Stimulated activated CD8-positive, alpha-beta memory T cell treated with anti-CD3 and anti-CD28 coated beads, Interleukin-7, amount 100 ng/mL, for 48 hours (primary cell): ENCODE results near the gene ZMYND8.
"Not testable (repeated sequence)": the region's sequence is repeated elsewhere in the genome, so short reads cannot be mapped to it uniquely, and the experiment has no call there.

ENCODE experiments used
- DNase-seq, 2 donors: peaks; one replicate each; pipeline ENCODE4 v3.0.0-alpha.2; 2020; ENCODE audit warnings: low read depth in 1 of 2; ENCODE audit errors: extremely low read depth in 1 of 2

Gene ZMYND8

GRCh38 chr20:47187450-47188195 is 168.9 kb downstream of the ZMYND8 start:
- no peak for DNase-seq

DNA sequence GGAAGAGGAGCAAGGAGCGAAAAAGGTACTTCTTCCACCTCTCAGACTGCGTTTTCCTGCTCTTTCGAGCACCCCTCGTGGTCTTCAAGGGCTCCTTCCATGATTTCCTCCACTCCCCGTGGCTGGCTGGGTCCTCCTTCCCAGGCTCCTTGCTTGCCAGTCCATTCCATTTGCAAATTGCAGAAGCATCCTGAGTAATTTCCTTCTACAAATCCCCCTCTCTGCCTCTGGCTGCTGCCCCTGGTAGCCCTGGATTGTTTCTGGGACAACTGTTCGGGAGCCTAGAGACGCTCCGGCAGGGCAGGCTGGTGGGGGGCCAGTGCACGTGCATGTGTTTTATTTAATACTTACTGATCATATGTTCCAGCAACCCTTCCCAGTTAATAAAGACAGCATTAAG is 173.1 kb downstream of the ZMYND8 start:
- DNase-seq: no peak

GRCh38 chr20:47181056-47181862 is 175.2 kb downstream of the ZMYND8 start:
- DNase-seq: peak in 1 of 2 donors; percentile 25

DNA sequence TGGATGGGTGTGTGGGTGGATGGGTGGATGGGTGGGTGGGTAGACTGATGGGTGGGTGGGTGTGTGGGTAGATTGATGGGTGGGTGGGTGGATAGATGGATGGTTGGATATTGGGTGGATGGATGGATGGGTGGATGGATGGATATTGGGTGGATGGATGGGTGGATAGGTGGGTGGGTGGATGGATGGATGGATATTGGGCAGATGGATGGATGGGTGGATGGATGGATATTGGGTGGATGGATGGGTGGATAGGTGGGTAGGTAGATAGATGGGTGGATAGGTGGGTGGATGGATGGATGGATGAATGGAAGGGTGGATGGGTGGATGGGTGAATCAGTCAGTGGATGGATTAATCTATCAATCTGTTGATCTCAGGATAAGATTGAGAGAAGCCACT is 177.2 kb downstream of the ZMYND8 start:
- DNase-seq: no peak

DNA sequence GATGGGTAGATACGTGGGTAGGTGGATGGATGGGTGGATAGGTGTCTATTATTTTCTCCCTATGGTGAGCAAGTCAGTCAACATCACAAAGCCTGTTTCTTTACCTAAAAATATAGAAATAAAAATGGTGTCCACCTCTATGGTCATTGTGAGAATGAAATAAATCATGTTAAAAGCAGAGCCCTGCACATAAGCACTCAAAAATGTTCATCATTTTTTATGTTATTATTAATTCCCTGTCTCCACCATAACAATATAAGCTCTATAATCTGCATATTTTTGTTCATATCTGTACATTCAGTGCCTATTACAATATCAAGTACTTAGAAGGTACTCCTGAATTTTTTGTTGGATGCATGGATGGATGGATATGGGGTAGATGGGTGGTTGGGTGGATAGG is 177.6 kb downstream of the ZMYND8 start:
- no peak for DNase-seq

- no peak for DNase-seq
Observed at GRCh38 chr20:47178277-47178676, 178.2 kb downstream of the ZMYND8 start.

- DNase-seq: not testable (repeated sequence)
Observed at GRCh38 chr20:47176217-47176616, 180.3 kb downstream of the ZMYND8 start.

DNA sequence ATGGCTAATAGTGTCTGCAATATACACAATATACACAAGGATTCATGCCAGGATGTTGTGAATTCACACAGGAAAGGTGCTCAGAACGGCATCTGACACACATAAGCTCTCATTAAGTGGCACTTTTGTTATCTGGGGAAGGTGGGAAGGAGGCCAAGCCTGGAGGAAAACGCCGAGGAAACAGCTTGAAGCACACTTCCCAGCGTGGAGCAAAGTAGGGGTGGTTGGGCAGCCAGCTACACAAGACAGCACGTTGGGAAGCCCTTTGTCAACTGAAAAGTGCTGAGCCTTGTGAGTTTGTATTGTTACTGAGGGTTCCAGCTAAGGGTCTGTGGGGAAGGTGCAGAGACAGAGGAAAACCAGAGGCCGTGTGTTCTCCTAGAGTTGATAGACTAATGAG is 181.0 kb downstream of the ZMYND8 start:
- DNase-seq: no peak

DNA sequence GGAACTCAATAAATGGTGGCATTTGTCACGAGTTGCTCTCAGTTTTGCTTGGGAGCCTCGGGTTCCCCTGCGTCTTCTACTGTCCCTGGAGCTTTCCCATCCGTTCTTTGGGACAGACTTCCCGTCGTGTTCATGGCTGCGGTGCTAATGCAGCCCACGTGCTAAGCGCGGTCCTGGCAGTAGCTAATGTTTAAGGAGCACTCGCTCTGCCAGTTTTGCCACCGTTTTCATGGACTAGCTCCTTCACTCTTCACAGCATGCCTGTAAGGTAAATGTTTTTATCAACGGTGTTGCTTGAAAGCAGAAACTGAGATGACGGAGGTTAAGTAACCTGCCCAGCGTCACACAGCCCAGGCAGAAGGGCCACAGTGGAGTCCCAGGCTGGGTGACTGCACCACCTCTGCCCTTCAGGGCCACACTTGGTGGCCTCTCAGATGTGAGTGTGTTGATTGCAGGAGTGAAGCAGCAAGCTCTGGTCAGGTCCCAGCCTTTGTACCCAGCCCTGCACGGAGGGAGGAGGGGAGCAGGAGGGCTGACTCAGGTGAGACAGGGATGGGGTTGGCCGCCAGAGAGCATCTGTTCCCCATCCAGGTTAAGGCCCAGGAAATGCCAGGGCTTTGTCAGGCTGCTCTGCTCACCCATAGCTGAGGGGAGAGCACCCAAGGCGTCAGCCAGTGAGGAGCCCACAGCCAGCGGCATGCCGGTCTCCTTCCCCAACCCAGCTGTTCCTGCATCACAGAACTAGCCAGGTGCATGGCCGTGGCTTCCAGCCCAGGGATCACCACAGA is 181.8 kb downstream of the ZMYND8 start:
- no peak for DNase-seq

GRCh38 chr20:47173596-47174216 is 182.8 kb downstream of the ZMYND8 start:
- DNase-seq: no peak

DNA sequence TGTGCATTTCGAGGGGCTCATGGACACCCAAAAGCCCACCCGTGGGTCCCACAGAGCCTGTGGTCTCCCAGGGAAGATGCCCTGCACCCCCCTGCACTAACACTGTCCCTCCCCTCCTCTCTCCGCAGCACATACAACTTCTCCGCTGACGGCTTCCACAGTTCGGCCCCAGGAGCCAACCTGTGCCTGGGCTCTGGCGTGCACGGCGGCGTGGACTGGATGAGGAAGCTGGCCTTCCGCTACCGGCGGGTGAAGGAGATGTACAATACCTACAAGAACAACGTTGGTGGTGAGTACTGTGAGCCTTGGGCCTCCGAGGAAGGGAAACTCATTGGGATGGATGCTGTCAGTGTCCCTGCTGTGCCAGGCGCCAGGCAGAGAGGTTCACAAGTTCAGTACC is 183.9 kb downstream of the ZMYND8 start:
- no peak for DNase-seq

DNA sequence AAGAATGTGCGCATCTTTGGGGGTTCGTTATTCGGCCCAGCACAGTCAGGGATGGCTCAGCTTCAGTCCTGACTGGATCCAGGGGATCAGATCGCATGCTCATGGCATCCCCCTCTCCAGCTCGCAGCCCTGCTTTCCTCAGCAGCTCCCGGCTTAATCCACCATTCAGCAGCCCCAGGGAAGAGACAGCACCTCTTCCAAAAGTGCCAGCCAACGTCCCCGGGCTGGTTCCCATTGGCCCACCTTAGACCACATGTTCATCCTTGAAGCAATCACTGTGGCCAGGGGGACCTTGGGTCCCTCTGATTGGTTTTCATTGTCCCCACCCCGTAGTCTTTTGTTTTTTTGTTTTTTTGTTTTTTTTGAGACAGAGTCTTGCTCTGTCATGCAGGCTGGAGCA is 188.7 kb downstream of the ZMYND8 start:
- no peak for DNase-seq

DNA sequence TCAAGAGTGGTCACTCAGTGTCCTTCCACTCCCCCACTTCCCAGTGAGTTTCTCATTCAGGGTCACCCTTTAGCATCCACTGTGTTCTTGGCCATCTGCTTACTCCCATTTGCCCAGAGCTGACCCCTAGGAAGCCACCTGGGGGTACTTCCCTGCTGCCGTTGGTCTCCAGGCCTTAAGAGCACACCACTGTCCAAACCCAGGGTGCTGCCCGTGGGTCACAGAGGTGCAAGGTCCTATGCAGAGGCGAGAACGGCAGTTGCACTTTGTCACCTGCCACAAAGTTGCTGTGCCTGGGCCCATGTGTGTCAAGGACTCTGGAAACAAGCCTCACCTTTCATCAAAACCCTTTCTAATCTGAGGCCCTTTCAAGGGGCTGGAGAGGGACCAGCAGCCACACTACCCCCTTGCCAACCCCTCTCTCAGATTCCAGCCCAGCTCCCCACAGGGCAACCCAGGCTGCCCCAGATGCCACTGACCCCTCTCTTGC is 191.1 kb downstream of the ZMYND8 start:
- no peak for DNase-seq

DNA sequence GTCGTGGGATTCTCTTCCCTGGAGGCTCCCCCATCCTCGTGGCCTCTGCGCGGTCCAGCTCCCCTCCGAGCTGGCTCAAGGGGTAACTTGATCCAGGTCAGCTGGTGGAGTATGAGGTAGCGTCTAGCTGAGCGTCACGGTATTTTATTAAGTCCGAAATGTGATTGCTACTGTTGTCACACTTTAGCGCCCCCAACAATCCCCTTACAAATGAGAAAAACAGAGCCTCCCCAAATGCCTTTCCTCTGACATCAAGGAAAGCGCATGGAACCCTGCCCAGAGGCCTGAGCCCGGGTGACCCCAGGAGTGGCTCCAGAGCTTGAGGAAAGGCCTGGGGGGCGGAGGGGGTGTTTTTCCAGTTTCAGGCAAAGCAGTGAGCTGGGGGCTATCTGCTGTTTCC is 192.4 kb downstream of the ZMYND8 start:
- no peak for DNase-seq

GRCh38 chr20:47161411-47161810 is 195.1 kb downstream of the ZMYND8 start:
- no peak for DNase-seq

- DNase-seq: no peak
Observed at GRCh38 chr20:47160992-47161391, 195.5 kb downstream of the ZMYND8 start.

DNA sequence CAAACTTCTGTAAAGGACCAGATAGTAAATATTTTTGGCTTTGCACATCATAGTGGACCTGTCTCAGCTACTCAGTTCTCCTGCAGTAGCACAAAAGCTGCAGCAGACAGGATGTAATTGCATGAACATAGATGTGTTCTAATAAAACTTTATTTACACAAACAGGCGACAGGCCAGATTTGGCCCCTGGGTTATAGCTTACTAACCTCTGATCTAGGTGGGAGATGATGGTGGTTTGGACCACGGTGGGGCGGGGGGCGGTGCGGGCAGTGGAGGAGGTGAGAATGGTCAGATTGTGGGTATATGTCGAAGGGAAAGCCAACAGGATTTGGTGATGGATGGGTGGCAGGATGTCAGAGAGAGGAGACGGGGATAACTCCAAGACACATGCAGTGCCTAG is 196.3 kb downstream of the ZMYND8 start:
- no peak for DNase-seq
